B cell (primary cell): ENCODE results near the gene PTPRN2. TPM values are rescaled to one million over a fixed set of nuclear protein-coding genes. Genes with fewer than 3 reads are reported as not detected.

Experiments used
- ATAC-seq: fragments of 200-7000 bp; cut with Tn5 transposase; one replicate; pipeline ENCODE4 v1.10.0; 2021; ENCODE audit warnings: low read depth, mild to moderate bottlenecking, moderate number of reproducible peaks, moderate library complexity
- CTCF ChIA-PET: fragments of 350-600 bp; sonication (Branson Sonifier 250); formaldehyde crosslinking; loops from one replicate; lab custom pipeline; 2021; ENCODE audit warnings: antibody characterized with exemption, inconsistent platforms; lab: Charles Lee
- POLR2A ChIA-PET: fragments of 350-600 bp; sonication (Branson Sonifier 250); formaldehyde crosslinking; loops from one replicate; lab custom pipeline; 2021; ENCODE audit warnings: antibody characterized with exemption; lab: Charles Lee
- DNase-seq: peaks from one replicate; pipeline ENCODE4 v3.0.0; 2013
- H2AFZ ChIP-seq: 2 replicates; pipeline ENCODE4 v1.6.1; 2012; ENCODE audit warnings: mild to moderate bottlenecking, low read depth, low read length; ENCODE audit not compliant: insufficient read depth, poor library complexity, severe bottlenecking
- H3K27ac ChIP-seq, 2 donors: 1 replicate in 1 of 2; 2 replicates in 1 of 2; pipeline ENCODE4 v1.5.1; 2012 to 2013; ENCODE audit warnings: low read length in 2 of 2, mild to moderate bottlenecking in 2 of 2, moderate library complexity in 1 of 2
- H3K27me3 ChIP-seq, 4 experiments: fragments of 200-600 bp in 1 of 4; sonication (generic) in 1 of 4; replicated peaks in 1 of 4; 1 replicate in 2 of 4; 2 replicates in 2 of 4; pipeline versions ENCODE4 v1.6.1 to v1.7.0; 2013 to 2016; ENCODE audit warnings: low read length in 3 of 4, mild to moderate bottlenecking in 2 of 4, mixed read lengths in 1 of 4, moderate library complexity in 1 of 4; ENCODE audit not compliant: insufficient read depth in 4 of 4, control insufficient read depth in 3 of 4; ENCODE audit errors: control extremely low read depth in 1 of 4
- H3K36me3 ChIP-seq, 2 experiments: replicated peaks in 1 of 2; 1 replicate in 1 of 2; 2 replicates in 1 of 2; pipeline versions ENCODE4 v1.6.1 to v1.7.1; 2013; ENCODE audit warnings: low read length in 1 of 2; ENCODE audit not compliant: insufficient read depth in 2 of 2, control insufficient read depth in 1 of 2; ENCODE audit errors: control extremely low read depth in 1 of 2, extremely low read depth in 1 of 2
- H3K4me1 ChIP-seq, 2 donors: fragments of 200-600 bp in 1 of 2; sonication (generic) in 1 of 2; 1 replicate in 1 of 2; 2 replicates in 1 of 2; pipeline versions ENCODE4 v1.5.1 to v1.6.1; 2013 to 2017; ENCODE audit warnings: low read length in 2 of 2; ENCODE audit not compliant: control insufficient read depth in 2 of 2, insufficient read depth in 2 of 2
- H3K4me2 ChIP-seq: replicated peaks from 2 replicates; pipeline ENCODE3; 2012; ENCODE audit warnings: mild to moderate bottlenecking, low read depth, low read length; ENCODE audit not compliant: poor library complexity, severe bottlenecking
- H3K4me3 ChIP-seq, 5 experiments: fragments of 200-600 bp in 1 of 5; sonication (generic) in 1 of 5; 1 replicate in 3 of 5; 2 replicates in 2 of 5; pipeline versions ENCODE4 v1.5.1 to v1.7.0; 2011 to 2016; ENCODE audit warnings: low read length in 4 of 5, mild to moderate bottlenecking in 4 of 5, low read depth in 2 of 5, control low read depth in 1 of 5, moderate library complexity in 1 of 5; ENCODE audit not compliant: insufficient read depth in 1 of 5; ENCODE audit errors: control extremely low read depth in 1 of 5, extremely low read depth in 1 of 5
- H3K79me2 ChIP-seq: fragments of 200-600 bp; sonication (generic); one replicate; pipeline ENCODE4 v1.6.0; 2016; ENCODE audit warnings: low read length; ENCODE audit not compliant: control insufficient read depth, insufficient read depth
- H3K9ac ChIP-seq: fragments of 200-600 bp; sonication (generic); 2 replicates; pipeline ENCODE4 v1.6.1; 2017; ENCODE audit warnings: mild to moderate bottlenecking, low read length, moderate library complexity
- H3K9me3 ChIP-seq, 3 donors: one replicate each; pipeline versions ENCODE4 v1.6.1 to v1.7.1; 2013; ENCODE audit warnings: low read length in 2 of 3; ENCODE audit not compliant: control insufficient read depth in 2 of 3, insufficient read depth in 1 of 3; ENCODE audit errors: control extremely low read depth in 1 of 3
- H4K20me1 ChIP-seq: 2 replicates; pipeline ENCODE4 v1.6.0; 2012; ENCODE audit warnings: mild to moderate bottlenecking, low read length; ENCODE audit not compliant: insufficient read depth, control insufficient read depth, poor library complexity, severe bottlenecking
- H3K27ac Mint-ChIP-seq: one replicate; pipeline ENCODE4 v1.8.0; 2021; ENCODE audit warnings: mixed read lengths
- H3K27me3 Mint-ChIP-seq: one replicate; pipeline ENCODE4 v1.8.0; 2021; ENCODE audit warnings: mixed read lengths
- H3K4me1 Mint-ChIP-seq: one replicate; pipeline ENCODE4 v1.8.0; 2021; ENCODE audit warnings: mixed read lengths
- H3K4me3 Mint-ChIP-seq: one replicate; pipeline ENCODE4 v1.8.0; 2021; ENCODE audit warnings: mixed read lengths
- H3K9me3 Mint-ChIP-seq: one replicate; pipeline ENCODE4 v1.8.0; 2022; ENCODE audit warnings: mixed read lengths; ENCODE audit not compliant: insufficient read depth
- EZH2 ChIP-seq: IDR thresholded peaks from 2 replicates; pipeline ENCODE4 v1.6.1; 2012; ENCODE audit warnings: borderline replicate concordance, low read depth, mild to moderate bottlenecking, moderate library complexity, low read length; ENCODE audit not compliant: insufficient read depth, poor library complexity, severe bottlenecking
- WGBS: methylation state at CpG from one replicate; pipeline ENCODE4 v1.1.5; 2013; ENCODE audit warnings: missing lambda C conversion rate; ENCODE audit not compliant: insufficient coverage; 5-methylcytosine and 5-hydroxymethylcytosine counted together
- intact Hi-C: fragments of 100-400 bp; cut with micrococcal nuclease; formaldehyde crosslinking; loops from one replicate; pipeline ENCODE4 v1.10.0; 2022
- polyA plus RNA-seq: library from polyadenylated mRNA; depleted of rRNA; stranded (reverse); fragments of >200 nt; gene quantifications from 2 replicates; pipeline ENCODE4 v1.2.3, GENCODE V29; 2012
- total RNA-seq, 2 donors: library from RNA; stranded (reverse); fragments of 120-200 nt in 1 of 2; gene quantifications; 1 replicate in 1 of 2; 2 replicates in 1 of 2; pipeline versions ENCODE4 v1.2.3 to v1.2.4, GENCODE V29; 2013 to 2022
- TF ChIP-seq, protein P1 (sequence below): fragments of 200-600 bp; IDR thresholded peaks from one replicate; pipeline ENCODE4 v1.8.0; 2022; ENCODE audit warnings: antibody characterized with exemption, mild to moderate bottlenecking

PTPRN2 gene
- total and polyA plus RNA-seq, 2 donors (not counting 1 experiment from before 2014, with no cell fraction given) = 2.0 to 5.0 TPM

- TF ChIP-seq, protein P1, sequence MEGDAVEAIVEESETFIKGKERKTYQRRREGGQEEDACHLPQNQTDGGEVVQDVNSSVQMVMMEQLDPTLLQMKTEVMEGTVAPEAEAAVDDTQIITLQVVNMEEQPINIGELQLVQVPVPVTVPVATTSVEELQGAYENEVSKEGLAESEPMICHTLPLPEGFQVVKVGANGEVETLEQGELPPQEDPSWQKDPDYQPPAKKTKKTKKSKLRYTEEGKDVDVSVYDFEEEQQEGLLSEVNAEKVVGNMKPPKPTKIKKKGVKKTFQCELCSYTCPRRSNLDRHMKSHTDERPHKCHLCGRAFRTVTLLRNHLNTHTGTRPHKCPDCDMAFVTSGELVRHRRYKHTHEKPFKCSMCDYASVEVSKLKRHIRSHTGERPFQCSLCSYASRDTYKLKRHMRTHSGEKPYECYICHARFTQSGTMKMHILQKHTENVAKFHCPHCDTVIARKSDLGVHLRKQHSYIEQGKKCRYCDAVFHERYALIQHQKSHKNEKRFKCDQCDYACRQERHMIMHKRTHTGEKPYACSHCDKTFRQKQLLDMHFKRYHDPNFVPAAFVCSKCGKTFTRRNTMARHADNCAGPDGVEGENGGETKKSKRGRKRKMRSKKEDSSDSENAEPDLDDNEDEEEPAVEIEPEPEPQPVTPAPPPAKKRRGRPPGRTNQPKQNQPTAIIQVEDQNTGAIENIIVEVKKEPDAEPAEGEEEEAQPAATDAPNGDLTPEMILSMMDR = no peak
- Histone ChIP-seq H3K36me3 (no peaks in the 10 kb centered on the region), H2AFZ (no peak overlapping the region), H3K27me3 (no peaks in the 10 kb centered on the region), H3K9me3 (peaks cover 0 to 17% (median 0%) of the 10 kb centered on the region in 3 donors), H3K4me2 (no peak overlapping the region), H4K20me1 (no peaks in the 10 kb centered on the region), H3K4me3 (no peak overlapping the region), H3K27ac (no peak overlapping the region), H3K79me2 (no peaks in the 10 kb centered on the region), H3K9ac (no peak overlapping the region), H3K4me1 (no peaks in the 10 kb centered on the region)
- no peaks in the 10 kb centered on the region for H3K4me1 Mint-ChIP-seq
- ATAC-seq = no peak
- H3K9me3 Mint-ChIP-seq = no peaks in the 10 kb centered on the region
- no peak overlapping the region for H3K27ac Mint-ChIP-seq
- WGBS = 90% methylated on average over 16 of the region's 20 CpGs
- intact Hi-C loops = no loop called here
- ChIA-PET CTCF (no interaction called here), POLR2A (no interaction called here)
- DNase-seq = no peak
- no peaks in the 10 kb centered on the region for H3K27me3 Mint-ChIP-seq
- H3K4me3 Mint-ChIP-seq = no peak overlapping the region
Observed at GRCh38 chr7:158018971-158019645, 568.5 kb downstream of the PTPRN2 start.

DNA sequence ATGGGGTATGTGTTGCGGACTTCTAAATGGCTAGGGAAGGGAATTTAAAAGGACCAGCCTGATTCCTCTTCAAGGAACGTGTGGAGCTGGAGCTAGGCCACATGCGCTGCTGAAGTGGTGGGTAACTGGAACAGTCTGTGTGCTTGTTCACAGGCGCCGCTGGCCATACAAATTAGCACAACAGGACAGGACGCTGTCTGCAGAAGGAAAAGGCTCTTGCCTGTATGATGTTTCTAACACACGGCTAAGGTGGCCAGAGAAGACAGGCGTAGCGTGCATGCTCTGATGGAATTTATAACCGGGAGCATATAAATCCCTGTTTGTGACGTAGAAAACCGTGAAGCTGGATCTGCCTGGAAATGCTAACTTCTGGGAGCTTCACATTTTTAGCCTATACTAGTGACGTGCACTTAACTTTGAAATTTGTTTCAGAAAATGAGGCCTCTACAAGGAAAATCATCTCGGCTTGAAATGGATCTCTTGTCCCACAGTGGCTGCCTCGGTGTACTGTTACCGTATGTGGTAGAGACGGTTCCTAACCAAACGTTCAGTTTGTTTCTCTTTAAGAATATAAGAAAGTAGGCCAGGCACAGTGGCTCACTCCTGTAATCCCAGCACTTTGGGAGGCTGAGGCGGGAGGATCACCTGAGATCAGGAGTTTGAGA, 569.4 kb downstream of the PTPRN2 start:
- Mint-ChIP-seq H3K9me3 (no peaks in the 10 kb centered on the region), H3K27ac (no peak overlapping the region), H3K4me1 (no peaks in the 10 kb centered on the region), H3K27me3 (no peaks in the 10 kb centered on the region), H3K4me3 (no peak overlapping the region)
- Histone ChIP-seq H3K9me3 (peaks cover 0 to 17% (median 0%) of the 10 kb centered on the region in 3 donors), H4K20me1 (no peaks in the 10 kb centered on the region), H3K79me2 (no peaks in the 10 kb centered on the region), H3K9ac (no peak overlapping the region), H3K4me3 (no peak overlapping the region), H3K4me1 (no peaks in the 10 kb centered on the region), H3K27me3 (no peaks in the 10 kb centered on the region), H3K36me3 (no peaks in the 10 kb centered on the region), H3K27ac (no peak overlapping the region), H2AFZ (no peak overlapping the region), H3K4me2 (no peak overlapping the region)
- CTCF ChIA-PET = no interaction called here
- ATAC-seq = no peak
- intact Hi-C loops = no loop called here
- no peak for TF ChIP-seq EZH2
- TF ChIP-seq, protein P1 = no peak
- POLR2A ChIA-PET = no interaction called here
- 97% methylated on average over 18 of the region's 19 CpGs for WGBS
- no peak for DNase-seq
